ENCODE results near the gene KCNAB1.

The KCNAB1 gene

GRCh38 chr3:156246961-156247725, 126.8 kb downstream of the KCNAB1 start:
- DNase-seq (ENCODE audit: low read depth, low spot score): no peak
- Histone ChIP-seq H3K4me1 (ENCODE audit: insufficient read depth, insufficient read length) (no peaks in the 10 kb centered on the region), H3K9ac (ENCODE audit: insufficient read length, low read depth) (no peak overlapping the region), H3K4me3 (ENCODE audit: insufficient read length, low read depth) (no peak overlapping the region), H3K36me3 (ENCODE audit: insufficient read depth, insufficient read length, low read length) (no peaks in the 10 kb centered on the region), H3K9me3 (ENCODE audit: insufficient read depth, low read length) (no peaks in the 10 kb centered on the region), H3K27me3 (ENCODE audit: insufficient read depth, insufficient read length) (no peaks in the 10 kb centered on the region)
- TF ChIP-seq ZNF274 (IDR thresholded peaks at IDR 0.05; ENCODE audit: low read depth, low read length): no peak
- no peak for TF ChIP-seq YY1 (IDR thresholded peaks at IDR 0.05; ENCODE audit: insufficient read depth, insufficient read length)
- TF ChIP-seq SUZ12 (IDR thresholded peaks at IDR 0.05; ENCODE audit: extremely low read depth, insufficient read depth, insufficient read length): no peak

GRCh38 chr3:156250550-156250949, 130.2 kb downstream of the KCNAB1 start:
- H3K36me3 ChIP-seq (ENCODE audit: insufficient read depth, insufficient read length, low read length): no peaks in the 10 kb centered on the region
- no peaks in the 10 kb centered on the region for H3K27me3 ChIP-seq (ENCODE audit: insufficient read depth, insufficient read length)
- DNase-seq (ENCODE audit: low read depth, low spot score): no peak
- no peak overlapping the region for H3K9ac ChIP-seq (ENCODE audit: insufficient read length, low read depth)
- no peak overlapping the region for H3K4me3 ChIP-seq (ENCODE audit: insufficient read length, low read depth)
- H3K9me3 ChIP-seq (ENCODE audit: insufficient read depth, low read length): no peaks in the 10 kb centered on the region
- no peak for TF ChIP-seq ZNF274 (IDR thresholded peaks at IDR 0.05; ENCODE audit: low read depth, low read length)
- no peak for TF ChIP-seq SUZ12 (IDR thresholded peaks at IDR 0.05; ENCODE audit: extremely low read depth, insufficient read depth, insufficient read length)
- TF ChIP-seq YY1 (IDR thresholded peaks at IDR 0.05; ENCODE audit: insufficient read depth, insufficient read length): no peak
- no peaks in the 10 kb centered on the region for H3K4me1 ChIP-seq (ENCODE audit: insufficient read depth, insufficient read length)

GRCh38 chr3:156251424-156251823, 131.0 kb downstream of the KCNAB1 start:
- H3K9ac ChIP-seq (ENCODE audit: insufficient read length, low read depth): no peak overlapping the region
- TF ChIP-seq SUZ12 (IDR thresholded peaks at IDR 0.05; ENCODE audit: extremely low read depth, insufficient read depth, insufficient read length): no peak
- TF ChIP-seq YY1 (IDR thresholded peaks at IDR 0.05; ENCODE audit: insufficient read depth, insufficient read length): no peak
- TF ChIP-seq ZNF274 (IDR thresholded peaks at IDR 0.05; ENCODE audit: low read depth, low read length): no peak
- no peaks in the 10 kb centered on the region for H3K4me1 ChIP-seq (ENCODE audit: insufficient read depth, insufficient read length)
- H3K4me3 ChIP-seq (ENCODE audit: insufficient read length, low read depth): no peak overlapping the region
- DNase-seq (ENCODE audit: low read depth, low spot score): no peak
- no peaks in the 10 kb centered on the region for H3K9me3 ChIP-seq (ENCODE audit: insufficient read depth, low read length)
- no peaks in the 10 kb centered on the region for H3K36me3 ChIP-seq (ENCODE audit: insufficient read depth, insufficient read length, low read length)
- H3K27me3 ChIP-seq (ENCODE audit: insufficient read depth, insufficient read length): no peaks in the 10 kb centered on the region

GRCh38 chr3:156252656-156253055, 132.3 kb downstream of the KCNAB1 start:
- no peak for DNase-seq (ENCODE audit: low read depth, low spot score)
- Histone ChIP-seq H3K9me3 (ENCODE audit: insufficient read depth, low read length) (no peaks in the 10 kb centered on the region), H3K4me3 (ENCODE audit: insufficient read length, low read depth) (no peak overlapping the region), H3K4me1 (ENCODE audit: insufficient read depth, insufficient read length) (no peaks in the 10 kb centered on the region), H3K27me3 (ENCODE audit: insufficient read depth, insufficient read length) (no peaks in the 10 kb centered on the region), H3K9ac (ENCODE audit: insufficient read length, low read depth) (no peak overlapping the region), H3K36me3 (ENCODE audit: insufficient read depth, insufficient read length, low read length) (no peaks in the 10 kb centered on the region)
- TF ChIP-seq SUZ12 (IDR thresholded peaks at IDR 0.05; ENCODE audit: extremely low read depth, insufficient read depth, insufficient read length) (no peak), ZNF274 (IDR thresholded peaks at IDR 0.05; ENCODE audit: low read depth, low read length) (no peak), YY1 (IDR thresholded peaks at IDR 0.05; ENCODE audit: insufficient read depth, insufficient read length) (no peak)

- H3K36me3 ChIP-seq (ENCODE audit: insufficient read depth, insufficient read length, low read length): no peaks in the 10 kb centered on the region
- H3K9ac ChIP-seq (ENCODE audit: insufficient read length, low read depth): no peak overlapping the region
- no peak overlapping the region for H3K4me3 ChIP-seq (ENCODE audit: insufficient read length, low read depth)
- DNase-seq (ENCODE audit: low read depth, low spot score): no peak
- no peaks in the 10 kb centered on the region for H3K27me3 ChIP-seq (ENCODE audit: insufficient read depth, insufficient read length)
- no peaks in the 10 kb centered on the region for H3K4me1 ChIP-seq (ENCODE audit: insufficient read depth, insufficient read length)
- no peaks in the 10 kb centered on the region for H3K9me3 ChIP-seq (ENCODE audit: insufficient read depth, low read length)
- TF ChIP-seq SUZ12 (IDR thresholded peaks at IDR 0.05; ENCODE audit: extremely low read depth, insufficient read depth, insufficient read length): no peak
- TF ChIP-seq YY1 (IDR thresholded peaks at IDR 0.05; ENCODE audit: insufficient read depth, insufficient read length): no peak
- TF ChIP-seq ZNF274 (IDR thresholded peaks at IDR 0.05; ENCODE audit: low read depth, low read length): no peak
These were observed 132.8 kb downstream of the KCNAB1 start for GRCh38 chr3:156253150-156253549.

GRCh38 chr3:156256256-156256655, 135.9 kb downstream of the KCNAB1 start:
- no peaks in the 10 kb centered on the region for H3K4me1 ChIP-seq (ENCODE audit: insufficient read depth, insufficient read length)
- no peaks in the 10 kb centered on the region for H3K36me3 ChIP-seq (ENCODE audit: insufficient read depth, insufficient read length, low read length)
- TF ChIP-seq ZNF274 (IDR thresholded peaks at IDR 0.05; ENCODE audit: low read depth, low read length) (no peak), YY1 (IDR thresholded peaks at IDR 0.05; ENCODE audit: insufficient read depth, insufficient read length) (no peak), SUZ12 (IDR thresholded peaks at IDR 0.05; ENCODE audit: extremely low read depth, insufficient read depth, insufficient read length) (no peak)
- H3K9me3 ChIP-seq (ENCODE audit: insufficient read depth, low read length): no peaks in the 10 kb centered on the region
- DNase-seq (ENCODE audit: low read depth, low spot score): no peak
- no peaks in the 10 kb centered on the region for H3K27me3 ChIP-seq (ENCODE audit: insufficient read depth, insufficient read length)
- H3K9ac ChIP-seq (ENCODE audit: insufficient read length, low read depth): no peak overlapping the region
- no peak overlapping the region for H3K4me3 ChIP-seq (ENCODE audit: insufficient read length, low read depth)

GRCh38 chr3:156256945-156257344, 136.6 kb downstream of the KCNAB1 start:
- Histone ChIP-seq H3K9ac (ENCODE audit: insufficient read length, low read depth) (no peak overlapping the region), H3K4me3 (ENCODE audit: insufficient read length, low read depth) (no peak overlapping the region), H3K27me3 (ENCODE audit: insufficient read depth, insufficient read length) (no peaks in the 10 kb centered on the region), H3K4me1 (ENCODE audit: insufficient read depth, insufficient read length) (no peaks in the 10 kb centered on the region), H3K36me3 (ENCODE audit: insufficient read depth, insufficient read length, low read length) (no peaks in the 10 kb centered on the region), H3K9me3 (ENCODE audit: insufficient read depth, low read length) (no peaks in the 10 kb centered on the region)
- no peak for DNase-seq (ENCODE audit: low read depth, low spot score)
- TF ChIP-seq SUZ12 (IDR thresholded peaks at IDR 0.05; ENCODE audit: extremely low read depth, insufficient read depth, insufficient read length) (no peak), ZNF274 (IDR thresholded peaks at IDR 0.05; ENCODE audit: low read depth, low read length) (no peak), YY1 (IDR thresholded peaks at IDR 0.05; ENCODE audit: insufficient read depth, insufficient read length) (no peak)

Data from NT2/D1 (cell line).